ENCODE data around the gene RNF34. TPM values are rescaled to one million over a fixed set of nuclear protein-coding genes. Genes with fewer than 3 reads are reported as not detected.

The RNF34 gene
- total RNA-seq, 2 donors from 2014 or later = 15.9 to 32.5 TPM

GRCh38 chr12:121357331-121357730, 42.6 kb upstream of the RNF34 start:
- Histone ChIP-seq H3K4me3 (no peak overlapping the region), H3K27me3 (no peaks in the 10 kb centered on the region), H3K36me3 (no peaks in the 10 kb centered on the region), H3K9me3 (no peaks in the 10 kb centered on the region), H3K4me1 (peaks cover 0 to 7% of the 10 kb centered on the region in 2 donors), H3K27ac (no peak overlapping the region)
- DNase-seq (ENCODE audit: low spot score) = no peak
- TF ChIP-seq CTCF (IDR thresholded peaks at IDR 0.05) = no peak

GRCh38 chr12:121358073-121358472, 41.8 kb upstream of the RNF34 start:
- Histone ChIP-seq H3K4me3 (no peak overlapping the region), H3K4me1 (peaks cover 0 to 3% of the 10 kb centered on the region in 2 donors), H3K27me3 (no peaks in the 10 kb centered on the region), H3K27ac (no peak overlapping the region), H3K36me3 (no peaks in the 10 kb centered on the region), H3K9me3 (no peaks in the 10 kb centered on the region)
- TF ChIP-seq CTCF (IDR thresholded peaks at IDR 0.05) = no peak
- no peak for DNase-seq (ENCODE audit: low spot score)

- no peak for DNase-seq (ENCODE audit: low spot score)
- no peaks in the 10 kb centered on the region for H3K9me3 ChIP-seq
- no peaks in the 10 kb centered on the region for H3K36me3 ChIP-seq
- H3K27ac ChIP-seq = no peak overlapping the region
- no peaks in the 10 kb centered on the region for H3K4me1 ChIP-seq
- H3K4me3 ChIP-seq = no peak overlapping the region
- no peaks in the 10 kb centered on the region for H3K27me3 ChIP-seq
- no peak for TF ChIP-seq CTCF (IDR thresholded peaks at IDR 0.05)
Measured at GRCh38 chr12:121364683-121365121, 35.2 kb upstream of the RNF34 start.

GRCh38 chr12:121365416-121366062, 34.4 kb upstream of the RNF34 start:
- H3K27ac ChIP-seq = no peak overlapping the region
- no peaks in the 10 kb centered on the region for H3K9me3 ChIP-seq
- no peaks in the 10 kb centered on the region for H3K4me1 ChIP-seq
- no peak for DNase-seq (ENCODE audit: low spot score)
- no peaks in the 10 kb centered on the region for H3K27me3 ChIP-seq
- H3K4me3 ChIP-seq = no peak overlapping the region
- no peak for TF ChIP-seq CTCF (IDR thresholded peaks at IDR 0.05)
- no peaks in the 10 kb centered on the region for H3K36me3 ChIP-seq

GRCh38 chr12:121366063-121366459, 33.9 kb upstream of the RNF34 start:
- no peak for TF ChIP-seq CTCF (IDR thresholded peaks at IDR 0.05)
- no peak for DNase-seq (ENCODE audit: low spot score)
- no peak overlapping the region for H3K27ac ChIP-seq

GRCh38 chr12:121371404-121371803, 28.5 kb upstream of the RNF34 start:
- no peak overlapping the region for H3K27ac ChIP-seq
- DNase-seq (ENCODE audit: low spot score) = no peak
- no peak overlapping the region for H3K4me3 ChIP-seq
- H3K9me3 ChIP-seq = no peaks in the 10 kb centered on the region
- H3K4me1 ChIP-seq = no peaks in the 10 kb centered on the region
- no peaks in the 10 kb centered on the region for H3K27me3 ChIP-seq
- no peaks in the 10 kb centered on the region for H3K36me3 ChIP-seq
- TF ChIP-seq CTCF (IDR thresholded peaks at IDR 0.05) = no peak

More at GRCh38 chr12:121366063-121366459, 33.9 kb upstream of the RNF34 start:
- H3K27me3 ChIP-seq = no peaks in the 10 kb centered on the region
- H3K9me3 ChIP-seq = no peaks in the 10 kb centered on the region
- no peak overlapping the region for H3K4me3 ChIP-seq
- H3K36me3 ChIP-seq = no peaks in the 10 kb centered on the region
- H3K4me1 ChIP-seq = no peaks in the 10 kb centered on the region
